A204.1 (cell line): ENCODE measurements around the gene EXD2.
"Not testable (repeated sequence)": the region's sequence is repeated elsewhere in the genome, so short reads cannot be mapped to it uniquely, and the experiment has no call there.

Experiments used
- FAIRE-seq: peaks from 2 replicates; lab custom pipeline; 2012; peaks lifted over from hg19 to GRCh38; lab: Jason Lieb, UNC

Gene EXD2

DNA sequence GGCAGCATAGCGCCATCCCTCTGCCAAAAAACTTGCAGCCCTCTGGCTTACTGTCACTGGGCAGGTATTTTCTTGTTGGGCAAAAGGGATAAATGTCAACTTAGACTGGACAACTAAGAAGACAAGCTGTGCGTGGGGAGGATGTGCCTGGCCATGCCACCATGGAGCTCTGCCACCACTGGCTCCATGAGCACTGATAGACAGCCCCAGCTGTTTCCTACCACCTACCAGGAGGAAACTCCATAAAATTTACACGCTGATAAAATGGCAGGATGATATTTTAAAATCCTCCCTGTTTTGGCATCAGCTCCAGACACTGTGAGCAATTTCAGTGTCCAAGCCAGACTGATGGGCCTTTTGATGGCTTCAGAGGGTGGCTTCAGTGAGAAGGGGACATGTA is 61.6 kb downstream of the EXD2 start:
- no peak for FAIRE-seq

DNA sequence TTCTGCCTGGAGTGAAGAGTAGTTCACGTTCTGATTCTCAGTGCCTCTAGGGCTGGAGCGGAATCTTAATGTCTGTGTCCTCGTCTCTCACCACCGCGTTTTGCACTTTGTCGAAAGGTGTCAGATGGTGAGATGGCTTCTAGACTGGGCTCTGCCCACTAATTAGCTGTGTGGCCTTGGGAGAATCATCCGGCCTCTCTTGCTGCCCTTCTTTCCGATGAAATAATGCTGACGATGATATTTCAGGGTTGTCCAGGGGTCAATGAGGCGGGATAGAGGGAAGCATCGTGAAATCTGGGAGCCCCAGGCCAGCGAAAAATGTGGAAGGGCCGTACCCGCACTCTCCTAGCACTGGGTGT is 67.8 kb downstream of the EXD2 start:
- FAIRE-seq, result no peak

DNA sequence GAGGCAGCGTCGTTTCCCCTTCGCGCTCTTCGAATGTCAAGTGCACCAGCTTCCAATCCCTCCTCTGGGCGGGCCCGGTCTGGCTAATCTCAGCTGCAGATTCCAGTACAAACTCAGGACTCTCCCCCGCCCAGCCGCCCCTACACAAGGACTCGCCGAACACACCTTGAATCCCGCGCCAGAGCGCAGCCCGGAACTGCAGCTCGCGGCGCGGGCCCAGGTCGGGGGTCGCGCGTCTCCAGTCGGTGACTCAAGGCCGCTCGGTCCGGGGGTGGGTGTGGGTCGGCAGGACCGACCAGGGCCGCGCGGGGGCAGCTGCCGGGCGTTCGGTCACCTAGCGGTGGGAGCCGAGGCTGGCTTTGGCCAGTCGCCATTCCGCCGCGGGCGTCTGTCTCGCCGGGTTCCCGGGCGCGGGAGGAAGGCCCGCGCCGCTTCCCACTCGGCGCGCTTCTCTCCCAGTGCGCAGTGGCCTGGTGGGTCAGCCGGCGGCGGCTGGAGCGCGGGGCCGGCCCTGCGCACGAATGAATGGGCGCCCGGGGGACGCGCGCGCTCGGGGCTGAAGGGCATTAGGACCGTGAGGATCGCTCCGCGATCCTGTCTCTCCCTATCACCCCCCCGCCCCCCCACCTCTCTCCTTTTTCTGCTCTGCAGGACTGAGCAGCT is 68.4 kb downstream of the EXD2 start, which contains the start of gene GALNT16:
Gene GALNT16, plus strand, starts transcription at position 632 of the 663 bp plus-strand sequence. CDS start 133 bp downstream, outside the sequence.
- no peak for FAIRE-seq

DNA sequence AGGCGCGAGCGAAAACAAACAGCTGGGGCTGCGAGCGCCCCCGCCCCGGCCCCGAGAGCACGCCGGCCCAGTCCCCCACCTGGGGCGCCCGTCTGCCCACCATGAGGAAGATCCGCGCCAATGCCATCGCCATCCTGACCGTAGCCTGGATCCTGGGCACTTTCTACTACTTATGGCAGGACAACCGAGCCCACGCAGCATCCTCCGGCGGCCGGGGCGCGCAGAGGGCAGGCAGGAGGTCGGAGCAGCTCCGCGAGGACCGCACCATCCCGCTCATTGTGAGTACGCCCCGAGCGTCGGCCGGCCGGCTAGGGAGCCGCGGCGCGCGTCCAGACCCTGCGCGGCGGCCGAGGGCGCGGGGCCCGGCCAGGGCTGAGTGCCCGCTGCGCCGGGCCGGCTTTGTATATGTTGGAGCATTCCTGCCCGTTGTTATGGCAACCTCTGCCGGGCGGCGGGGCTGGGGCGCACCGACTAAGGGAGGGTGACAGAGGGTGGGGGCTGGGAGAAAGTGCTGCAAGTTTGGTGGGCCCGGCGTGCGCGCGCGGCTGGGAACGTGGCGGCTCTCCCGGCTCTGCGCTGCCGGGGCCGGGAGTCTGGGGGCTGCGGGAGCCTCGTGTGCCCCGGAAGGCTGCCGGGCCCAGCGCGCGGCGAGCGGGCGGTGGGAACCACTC is 69.0 kb downstream of the EXD2 start:
- FAIRE-seq, result no peak

DNA sequence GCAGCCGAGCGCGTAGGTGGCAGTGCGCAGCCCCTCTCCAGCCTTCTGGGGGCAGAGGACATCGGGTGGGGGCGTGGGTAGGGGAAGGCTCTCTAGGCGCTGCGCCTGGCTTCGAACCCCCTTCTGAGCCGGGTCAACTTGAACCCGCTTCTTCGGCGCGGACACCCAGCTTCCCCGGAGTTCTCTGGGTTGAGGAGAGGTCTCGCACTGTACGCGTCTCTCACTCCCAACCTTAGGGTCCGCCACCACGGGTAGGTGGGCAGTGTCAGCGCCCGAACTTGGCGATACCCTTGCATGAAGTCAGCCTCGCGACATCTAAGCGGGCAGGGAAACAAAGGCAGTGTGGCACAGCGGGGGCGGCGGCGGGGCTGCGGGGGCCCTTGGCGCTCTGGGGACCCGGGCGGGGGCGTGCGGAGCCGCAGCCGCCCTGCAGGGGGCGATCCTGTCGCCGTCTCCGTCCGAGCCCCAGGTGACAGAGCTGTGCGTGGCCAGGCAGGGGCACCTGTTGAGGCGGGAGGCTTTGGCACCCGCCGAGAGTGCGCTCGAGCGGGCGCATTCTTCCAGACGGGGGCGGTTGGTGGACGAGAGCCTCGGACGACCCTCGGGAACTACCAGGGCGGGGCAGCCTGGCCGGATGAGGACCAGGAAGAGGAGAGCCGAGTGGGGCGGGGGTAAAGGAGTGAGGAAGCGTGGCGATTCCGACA is 69.7 kb downstream of the EXD2 start:
- no peak for FAIRE-seq

DNA sequence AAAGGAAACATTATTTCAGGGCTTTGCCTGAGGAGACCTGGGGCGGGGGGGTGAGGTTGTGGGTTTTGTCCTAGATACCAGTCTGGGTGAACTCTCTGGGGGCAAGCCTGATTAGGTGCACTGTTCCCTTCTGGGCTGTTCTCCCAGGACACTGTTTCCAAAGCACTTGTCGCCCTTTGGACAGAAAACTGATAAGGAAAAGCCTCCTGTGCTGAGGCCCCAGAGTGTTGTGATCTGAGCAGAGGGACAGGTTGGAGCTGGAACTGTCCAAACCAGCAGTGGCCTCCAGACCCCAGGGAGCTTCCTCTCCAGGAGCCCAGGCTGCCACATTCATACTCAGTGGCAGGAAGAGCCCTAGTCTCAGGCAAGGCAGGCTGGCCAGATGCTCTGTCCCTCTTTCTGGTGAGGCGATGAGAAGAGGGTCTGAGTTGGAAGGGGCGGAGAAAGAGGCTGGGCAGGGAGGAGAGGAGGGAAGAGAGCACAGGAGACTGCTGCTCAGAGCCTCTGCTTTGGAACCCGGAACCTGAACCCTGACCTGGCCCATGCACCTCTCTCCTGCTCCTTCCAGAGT is 70.5 kb downstream of the EXD2 start:
- FAIRE-seq, result no peak

DNA sequence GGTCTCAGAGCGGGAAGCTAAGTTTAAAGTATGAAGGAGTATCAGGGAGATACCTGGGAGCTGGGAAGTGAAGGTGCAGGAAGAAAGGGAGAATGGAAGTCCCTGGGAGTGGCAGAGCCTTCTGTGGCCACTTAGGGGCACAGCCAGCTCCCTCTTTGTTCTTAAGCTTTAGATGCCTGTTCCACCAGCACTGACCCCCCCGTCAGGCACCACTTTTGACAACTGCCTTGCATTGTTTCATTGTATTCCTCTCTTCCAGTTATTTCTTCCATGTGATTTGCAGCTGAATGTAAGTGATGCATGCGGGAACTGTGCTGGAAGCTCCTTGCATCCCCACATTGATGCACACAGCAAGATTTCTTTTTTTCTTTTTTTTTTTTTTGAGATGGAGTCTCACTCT is 71.2 kb downstream of the EXD2 start:
- no peak for FAIRE-seq

DNA sequence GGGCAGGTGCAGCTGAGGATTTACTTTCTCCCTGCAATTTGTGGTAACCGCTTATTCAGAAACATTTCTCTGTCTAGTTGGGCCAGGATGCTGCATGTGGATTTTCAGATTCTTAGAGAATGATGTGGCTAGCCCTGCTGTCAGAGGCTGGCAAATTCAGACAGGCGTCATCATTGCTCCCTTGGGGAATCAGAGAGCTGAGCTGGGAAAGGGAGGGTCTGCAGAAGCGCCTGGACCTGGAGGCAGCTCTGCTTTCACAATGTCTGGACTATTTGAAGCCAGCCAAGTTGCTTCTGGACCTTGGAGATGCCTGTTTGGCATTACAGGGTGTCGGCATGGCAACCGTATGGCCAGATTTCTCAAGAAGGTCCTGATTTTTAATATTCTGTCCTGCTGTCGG is 72.1 kb downstream of the EXD2 start:
- FAIRE-seq, result no peak

DNA sequence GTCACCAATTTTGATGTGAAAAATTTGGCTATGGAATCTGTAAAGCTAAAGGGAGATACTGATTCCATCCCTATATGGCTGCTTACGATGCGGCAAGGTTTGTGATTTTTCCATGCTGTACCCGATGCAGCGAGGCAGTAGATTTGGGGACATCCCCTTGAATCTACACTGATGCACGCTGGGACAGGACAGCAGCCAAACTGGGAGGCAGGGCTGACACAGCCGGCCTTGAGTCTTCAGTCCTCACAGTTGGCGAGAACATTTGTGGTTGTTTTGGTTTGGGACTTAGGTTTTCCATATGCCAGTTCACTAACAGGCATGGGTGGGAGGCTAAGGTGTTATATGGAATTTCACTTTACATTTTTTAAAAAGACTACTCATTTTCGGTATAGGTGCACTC is 72.5 kb downstream of the EXD2 start:
- no peak for FAIRE-seq

DNA sequence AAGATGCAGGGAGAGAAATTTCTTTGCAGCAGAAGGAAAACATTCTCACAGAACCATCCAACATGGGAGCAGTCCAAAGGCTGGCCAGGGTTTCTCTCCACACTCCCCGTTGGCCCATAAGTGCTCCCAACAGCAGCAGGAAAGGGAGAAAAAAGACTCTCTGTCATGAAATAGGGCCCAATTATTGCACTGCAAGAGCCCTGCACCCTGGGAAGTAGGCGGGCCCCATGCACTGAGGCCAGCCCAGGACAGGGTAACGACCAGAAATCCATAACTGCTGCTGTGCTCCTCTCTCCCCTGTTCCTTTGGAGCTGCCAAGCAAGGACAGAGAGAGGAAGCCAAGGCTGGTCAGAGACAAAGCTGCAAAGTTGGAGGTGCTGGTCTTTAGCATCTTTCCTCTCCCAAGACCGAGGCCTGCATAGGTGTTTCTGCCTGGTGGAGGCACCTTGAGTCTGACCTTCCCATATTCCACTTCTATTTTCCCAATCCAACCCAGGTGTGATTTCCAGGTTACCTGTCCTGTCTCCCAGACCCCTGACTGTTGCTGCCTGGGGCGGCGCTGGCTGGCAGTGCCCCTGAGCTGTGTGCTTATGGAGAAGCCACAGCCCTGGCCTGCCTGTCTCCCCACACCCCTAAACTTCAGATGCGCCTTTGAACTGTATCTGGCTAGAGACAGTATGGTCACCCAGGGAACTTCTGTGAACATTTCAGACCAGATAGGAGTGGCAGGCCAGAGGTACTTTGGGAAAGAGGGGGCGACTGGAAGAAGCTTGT is 75.5 kb downstream of the EXD2 start:
- FAIRE-seq, result no peak

DNA sequence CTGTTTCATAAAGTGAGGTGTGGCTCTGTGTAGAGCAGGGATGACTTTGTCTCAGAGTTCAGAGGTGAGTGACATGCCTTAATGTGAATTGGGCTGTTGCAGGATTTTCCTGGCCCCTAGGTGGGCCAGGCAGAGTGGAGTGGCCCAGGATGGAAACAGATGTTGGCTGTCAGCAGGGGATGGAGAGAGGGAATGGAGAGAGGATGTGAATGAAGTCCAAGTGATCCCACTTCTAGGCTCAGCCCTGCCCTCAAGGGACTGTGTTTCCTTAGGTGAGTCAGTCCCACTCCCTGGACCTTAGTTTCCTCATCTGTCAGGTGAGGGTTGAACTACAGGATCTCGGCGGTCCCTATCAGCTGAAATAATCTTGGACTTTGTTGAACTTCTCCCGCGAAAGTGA is 76.2 kb downstream of the EXD2 start:
- no peak for FAIRE-seq

DNA sequence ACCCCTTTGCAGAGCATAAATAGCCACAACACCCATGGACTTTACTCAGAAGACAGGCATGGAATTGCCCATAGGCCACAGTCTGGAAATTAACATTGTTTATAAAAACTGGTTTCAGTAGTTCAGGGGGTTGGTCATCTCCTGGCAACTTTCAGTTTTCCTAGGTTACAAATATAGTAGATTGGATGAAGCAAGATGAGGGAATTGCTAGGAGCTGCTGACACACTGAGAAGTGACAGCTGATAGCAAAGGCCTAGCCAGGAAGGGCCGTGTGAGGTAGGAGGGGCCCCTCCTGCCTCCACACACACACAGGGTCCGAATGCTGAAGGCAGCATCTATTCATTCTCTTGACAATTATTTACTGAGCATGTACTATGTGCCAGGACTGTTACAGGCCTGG is 76.9 kb downstream of the EXD2 start:
- no peak for FAIRE-seq

DNA sequence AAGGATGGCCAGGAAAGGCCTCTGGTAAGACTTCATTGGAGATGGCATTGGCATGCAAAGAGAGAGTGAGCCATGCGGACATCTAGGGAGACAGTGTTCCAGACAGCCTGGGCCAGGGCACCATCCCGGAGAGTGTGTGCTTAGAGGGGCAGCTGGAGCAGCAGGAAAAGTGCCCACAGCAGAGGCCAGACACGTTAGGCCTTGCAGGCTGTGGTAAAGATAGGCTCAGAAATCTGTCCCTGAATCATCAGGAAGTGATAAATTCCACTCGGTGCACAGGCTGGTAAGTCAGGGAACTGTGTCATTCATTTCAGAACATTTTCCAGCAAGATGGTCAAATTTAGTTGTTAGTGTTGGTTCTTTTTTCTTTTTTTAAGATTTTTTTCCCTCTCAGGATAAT is 77.5 kb downstream of the EXD2 start:
- no peak for FAIRE-seq

DNA sequence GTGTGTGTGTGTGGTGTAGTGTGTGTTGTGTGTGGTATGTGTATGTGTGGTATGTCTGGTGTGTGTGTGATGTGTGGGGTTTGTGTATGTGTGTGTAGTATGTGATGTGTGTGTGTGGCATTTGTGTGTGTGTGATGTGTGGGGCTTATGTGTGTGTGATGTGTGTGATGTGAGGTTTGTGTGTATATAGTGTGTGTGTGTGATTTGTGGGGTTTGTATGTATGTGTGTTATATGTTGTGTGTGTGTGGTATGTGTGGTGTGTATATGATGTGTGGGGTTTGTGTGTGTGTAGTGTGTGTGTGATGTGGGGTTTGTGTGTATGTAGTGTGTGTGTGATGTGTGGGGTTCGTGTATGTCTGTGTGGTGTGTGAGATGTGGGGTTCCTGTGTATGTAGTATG is 78.1 kb downstream of the EXD2 start:
- FAIRE-seq, result no peak

DNA sequence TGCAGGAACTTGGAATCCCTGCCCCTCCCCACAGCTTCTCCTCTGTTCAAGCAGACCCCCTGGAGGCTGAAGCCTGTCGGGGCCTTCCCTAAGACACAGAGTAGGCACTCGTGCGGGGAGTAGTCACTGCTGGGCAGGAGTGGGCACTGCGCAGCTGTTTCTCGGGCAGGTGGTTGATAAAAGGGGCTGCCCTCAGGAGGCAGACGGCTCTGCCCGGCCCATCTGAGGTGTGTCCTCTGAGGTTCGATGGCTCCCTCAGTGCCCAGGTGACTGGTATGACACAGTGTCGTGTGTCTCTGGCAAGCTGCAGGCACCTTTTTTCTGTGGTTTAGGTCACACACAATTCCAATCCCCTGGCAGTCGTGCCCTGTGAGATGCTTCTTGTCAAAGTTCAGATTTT is 78.8 kb downstream of the EXD2 start:
- no peak for FAIRE-seq

DNA sequence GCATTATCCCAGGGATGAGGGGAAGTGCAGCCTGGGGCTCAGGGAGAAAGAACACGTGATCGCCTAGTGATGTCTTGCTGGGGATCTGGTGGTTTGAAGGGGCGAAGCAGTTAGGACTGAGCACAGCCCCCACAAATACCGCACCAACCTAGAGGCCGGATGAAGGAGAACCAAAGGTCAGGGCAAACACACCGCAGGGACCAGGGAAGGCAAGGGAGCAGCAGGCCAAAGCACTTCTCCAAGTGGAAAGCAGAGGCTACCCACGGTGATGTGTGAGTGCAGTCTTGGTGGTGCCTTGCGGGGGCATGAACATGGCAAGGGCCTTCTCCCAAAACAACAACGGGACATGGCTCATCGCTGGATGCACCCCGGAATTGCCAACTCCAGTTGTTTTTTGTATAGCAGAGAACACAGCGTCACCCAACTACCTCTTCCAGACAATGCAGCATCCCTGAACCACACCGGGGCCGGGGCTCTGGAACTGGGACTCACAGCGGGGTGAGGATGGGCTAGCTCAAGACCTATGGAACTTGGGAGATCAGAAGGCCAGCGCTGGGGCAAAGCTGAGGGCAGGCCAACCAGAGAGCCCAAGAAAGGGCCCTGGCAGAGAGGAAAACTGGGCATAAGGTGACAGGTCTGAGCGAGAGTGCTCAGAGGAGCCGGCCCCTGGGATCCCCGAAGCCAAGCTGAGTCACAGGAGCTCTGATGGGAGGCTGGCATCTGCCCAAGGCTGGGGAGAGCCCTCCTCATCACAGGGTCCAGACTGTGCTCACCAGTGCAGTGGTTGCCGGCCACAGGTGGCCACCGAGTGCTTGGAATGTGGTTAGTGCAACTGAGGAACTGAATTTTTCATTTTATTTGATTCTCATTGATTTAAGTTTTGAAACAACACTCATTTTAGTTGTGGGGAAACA is 79.8 kb downstream of the EXD2 start:
- no peak for FAIRE-seq

DNA sequence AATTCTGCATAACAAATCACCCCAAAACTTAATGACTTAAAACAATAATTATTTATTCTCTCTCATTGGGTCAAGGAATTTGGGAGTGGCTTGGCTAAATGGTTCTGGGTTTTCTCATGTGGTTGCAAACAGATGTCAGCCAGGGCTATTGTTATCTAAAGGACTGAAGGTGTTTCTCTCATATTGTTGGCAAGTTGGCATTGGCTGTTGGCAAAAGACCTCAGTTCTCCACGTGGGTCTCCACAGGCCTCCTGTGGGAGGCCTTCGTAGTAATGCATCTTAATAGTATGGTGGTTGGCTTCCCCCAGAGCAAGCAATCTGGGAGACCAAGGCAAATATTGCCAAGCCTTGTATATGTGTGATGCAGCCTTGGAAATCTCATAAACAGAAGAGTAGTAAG is 83.0 kb downstream of the EXD2 start:
- FAIRE-seq, result no peak

DNA sequence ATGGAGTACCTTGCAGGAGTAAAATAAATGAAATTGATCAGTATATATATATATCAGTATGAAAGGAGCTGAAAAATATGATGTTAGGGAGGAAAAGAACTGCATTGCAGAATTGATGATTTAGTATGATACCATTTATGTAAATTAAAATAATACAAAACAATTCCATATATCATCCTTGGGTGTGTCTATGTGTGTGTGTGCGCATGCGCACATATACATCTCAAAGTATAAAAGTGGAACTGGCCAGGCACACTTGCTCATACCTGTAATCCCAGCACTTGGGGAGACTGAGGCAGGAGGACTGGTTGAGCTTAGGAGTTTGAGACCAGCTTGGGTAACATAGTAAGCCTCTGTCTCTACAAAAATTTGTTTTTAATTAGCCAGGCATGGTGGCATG is 84.0 kb downstream of the EXD2 start:
- FAIRE-seq, result no peak

DNA sequence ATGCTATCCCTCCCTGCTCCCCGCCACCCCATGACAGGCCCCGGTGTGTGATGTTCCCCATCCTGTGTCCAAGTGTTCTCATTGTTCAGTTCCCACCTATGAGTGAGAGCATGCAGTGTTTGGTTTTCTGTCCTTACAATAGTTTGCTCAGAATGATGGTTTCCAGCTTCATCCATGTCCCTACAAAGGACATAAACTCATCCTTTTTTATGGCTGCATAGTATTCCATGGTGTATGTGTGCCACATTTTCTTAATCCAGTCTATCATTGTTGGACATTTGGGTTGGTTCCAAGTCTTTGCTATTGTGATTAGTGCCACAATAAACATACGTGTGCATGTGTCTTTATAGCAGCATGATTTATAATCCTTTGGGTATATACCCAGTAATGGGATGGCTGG is 86.1 kb downstream of the EXD2 start:
- FAIRE-seq, result not testable (repeated sequence)

DNA sequence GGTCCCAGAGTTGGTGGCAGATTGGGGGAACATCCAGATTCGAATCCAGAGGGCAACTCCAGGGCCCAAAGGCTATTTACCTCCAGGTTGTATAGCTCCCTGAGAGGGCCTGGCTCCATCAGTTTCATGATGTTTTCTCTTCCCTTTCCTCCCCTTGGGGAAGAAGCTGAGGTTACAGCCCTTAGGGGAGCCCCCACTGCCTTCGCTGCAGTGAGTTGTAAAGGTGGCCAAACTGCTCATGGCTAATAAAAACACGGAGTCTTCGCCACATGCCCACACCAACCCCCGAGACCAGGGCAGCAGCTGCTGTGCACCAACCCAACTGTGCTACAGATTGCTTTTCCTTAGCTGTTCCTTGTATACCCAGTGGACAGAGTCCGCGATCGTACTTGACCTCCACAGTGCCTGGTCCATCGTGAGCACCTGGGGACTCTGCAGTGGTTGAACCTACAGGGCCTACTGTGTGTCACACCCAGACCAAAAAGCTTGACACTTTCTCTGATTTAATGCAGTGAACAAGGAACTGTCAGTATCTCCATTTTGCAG is 89.5 kb downstream of the EXD2 start:
- no peak for FAIRE-seq
